AG04449 (cell line): ENCODE results near the gene ASH1L.
"Not testable (repeated sequence)": the region's sequence is repeated elsewhere in the genome, so short reads cannot be mapped to it uniquely, and the experiment has no call there.

Source experiments
- CTCF ChIA-PET: fragments of 350-600 bp; formaldehyde crosslinking; extraction: SDS; loops from one replicate; lab custom pipeline; 2021; ENCODE audit warnings: antibody characterized with exemption; lab: Yijun Ruan, JAX
- POLR2A ChIA-PET: fragments of 400-600, 350-600 bp; formaldehyde crosslinking; extraction: SDS; loops from one replicate; lab custom pipeline; 2020; ENCODE audit warnings: antibody characterized with exemption, inconsistent platforms; lab: Yijun Ruan, JAX
- DNase-seq: peaks from one replicate; pipeline ENCODE4 v3.0.0-alpha.2; 2010; ENCODE audit warnings: low read depth, low spot score
- H3K4me3 ChIP-seq: 2 replicates; pipeline ENCODE4 v1.5.1; 2011; ENCODE audit warnings: low read depth, mild to moderate bottlenecking, control low read depth, low read length
- TF ChIP-seq, protein P1 (sequence below): IDR thresholded peaks from one replicate; pipeline ENCODE4 v1.5.1; 2011; ENCODE audit warnings: mild to moderate bottlenecking, moderate library complexity, low read length, control low read depth, inconsistent platforms; ENCODE audit not compliant: insufficient read depth; ENCODE audit errors: missing control alignments

Gene ASH1L

DNA sequence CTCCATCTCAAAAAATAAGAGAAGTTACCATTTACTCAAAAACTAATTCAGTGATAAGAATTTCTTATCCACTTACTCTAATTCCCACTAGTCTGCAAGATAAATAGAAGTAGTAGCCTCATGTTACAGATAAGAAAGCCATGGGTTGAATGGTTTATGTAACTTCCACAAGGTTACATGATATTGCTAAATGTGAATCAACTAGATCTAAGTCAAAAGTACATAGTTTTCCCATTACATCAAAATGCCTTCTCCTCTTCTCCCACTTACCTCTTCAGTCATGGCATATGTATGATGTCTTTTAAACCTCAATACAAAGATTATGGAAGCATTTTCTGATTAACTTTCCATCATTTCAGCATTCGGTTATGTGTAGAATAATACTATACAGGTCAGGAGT lies 108.5 kb downstream of the ASH1L start:
- CTCF ChIA-PET, result no interaction called here

DNA sequence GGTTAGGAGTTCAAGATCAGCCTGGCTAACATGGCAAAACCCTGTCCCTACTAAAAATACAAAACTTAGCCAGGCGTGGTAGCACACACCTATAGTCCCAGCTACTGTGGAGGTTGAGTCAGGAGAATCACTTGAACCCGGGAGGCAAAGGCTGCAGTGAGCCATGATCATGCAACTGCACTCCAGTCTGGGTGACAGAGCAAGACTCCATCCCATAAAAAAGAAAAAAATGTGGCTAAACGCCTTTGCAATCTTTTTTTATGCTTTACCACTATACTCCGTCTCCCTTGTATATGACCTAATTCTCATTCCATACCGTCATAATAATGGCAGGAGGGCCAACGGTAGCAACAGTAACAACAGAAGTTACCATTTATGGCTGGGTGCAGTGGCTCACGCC lies 109.5 kb downstream of the ASH1L start:
- TF ChIP-seq, protein P1, sequence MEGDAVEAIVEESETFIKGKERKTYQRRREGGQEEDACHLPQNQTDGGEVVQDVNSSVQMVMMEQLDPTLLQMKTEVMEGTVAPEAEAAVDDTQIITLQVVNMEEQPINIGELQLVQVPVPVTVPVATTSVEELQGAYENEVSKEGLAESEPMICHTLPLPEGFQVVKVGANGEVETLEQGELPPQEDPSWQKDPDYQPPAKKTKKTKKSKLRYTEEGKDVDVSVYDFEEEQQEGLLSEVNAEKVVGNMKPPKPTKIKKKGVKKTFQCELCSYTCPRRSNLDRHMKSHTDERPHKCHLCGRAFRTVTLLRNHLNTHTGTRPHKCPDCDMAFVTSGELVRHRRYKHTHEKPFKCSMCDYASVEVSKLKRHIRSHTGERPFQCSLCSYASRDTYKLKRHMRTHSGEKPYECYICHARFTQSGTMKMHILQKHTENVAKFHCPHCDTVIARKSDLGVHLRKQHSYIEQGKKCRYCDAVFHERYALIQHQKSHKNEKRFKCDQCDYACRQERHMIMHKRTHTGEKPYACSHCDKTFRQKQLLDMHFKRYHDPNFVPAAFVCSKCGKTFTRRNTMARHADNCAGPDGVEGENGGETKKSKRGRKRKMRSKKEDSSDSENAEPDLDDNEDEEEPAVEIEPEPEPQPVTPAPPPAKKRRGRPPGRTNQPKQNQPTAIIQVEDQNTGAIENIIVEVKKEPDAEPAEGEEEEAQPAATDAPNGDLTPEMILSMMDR, result no peak
- DNase-seq, result no peak
- ChIA-PET POLR2A (no interaction called here), CTCF (no interaction called here)
- H3K4me3 ChIP-seq, result no peak overlapping the region

More for the DNA sequence above, 108.5 kb downstream of the ASH1L start:
- peak; percentile 16 for DNase-seq
- H3K4me3 ChIP-seq, result no peak overlapping the region
- TF ChIP-seq, protein P1, result no peak
- POLR2A ChIA-PET, result no interaction called here

DNA sequence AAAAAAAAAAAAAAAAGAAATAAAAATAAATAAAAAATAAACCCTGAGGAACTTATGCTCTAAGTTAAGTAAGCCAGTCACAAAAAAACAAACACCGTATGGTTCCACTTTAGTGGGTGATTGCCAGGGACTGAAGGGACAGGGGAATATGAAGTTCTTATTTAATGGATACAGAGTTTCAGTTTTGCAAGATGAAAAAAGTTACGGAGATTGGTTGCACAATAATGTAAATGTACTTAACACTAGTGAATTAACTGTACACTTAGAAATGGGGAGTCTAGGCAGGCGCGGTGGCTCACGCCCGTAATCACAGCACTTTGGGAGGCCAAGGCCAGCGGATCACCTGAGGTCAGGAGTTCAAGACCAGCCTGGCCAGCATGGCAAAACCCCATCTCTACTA lies 111.4 kb downstream of the ASH1L start:
- no peak overlapping the region for H3K4me3 ChIP-seq
- no peak for DNase-seq
- CTCF ChIA-PET, result no interaction called here
- POLR2A ChIA-PET, result no interaction called here
- TF ChIP-seq, protein P1, result no peak

DNA sequence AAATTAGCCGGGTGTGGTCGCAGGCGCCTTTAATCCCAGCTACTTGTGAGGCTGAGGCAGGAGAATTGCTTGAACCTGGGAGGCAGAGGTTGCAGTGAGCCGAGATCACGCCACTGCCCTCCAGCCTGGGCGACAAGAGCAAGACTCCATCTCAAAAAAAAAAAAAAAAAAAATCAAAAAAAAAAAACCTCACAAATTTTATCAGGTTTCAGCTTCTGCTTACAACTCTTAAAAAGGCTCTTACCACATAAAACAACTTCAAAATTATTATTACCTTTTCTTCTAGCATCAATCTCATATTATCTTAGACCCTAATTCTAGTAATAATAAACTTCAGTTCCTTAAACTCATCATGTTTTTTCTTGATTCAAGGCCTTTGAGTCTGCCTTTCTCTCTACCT lies 120.2 kb downstream of the ASH1L start:
- POLR2A ChIA-PET, result interaction anchor here (0.5 kb wide), 1 partner anchor 71 kb away, joined by 6 read pairs; no protein-coding TSS in a partner anchor
- CTCF ChIA-PET, result not testable (repeated sequence)

DNA sequence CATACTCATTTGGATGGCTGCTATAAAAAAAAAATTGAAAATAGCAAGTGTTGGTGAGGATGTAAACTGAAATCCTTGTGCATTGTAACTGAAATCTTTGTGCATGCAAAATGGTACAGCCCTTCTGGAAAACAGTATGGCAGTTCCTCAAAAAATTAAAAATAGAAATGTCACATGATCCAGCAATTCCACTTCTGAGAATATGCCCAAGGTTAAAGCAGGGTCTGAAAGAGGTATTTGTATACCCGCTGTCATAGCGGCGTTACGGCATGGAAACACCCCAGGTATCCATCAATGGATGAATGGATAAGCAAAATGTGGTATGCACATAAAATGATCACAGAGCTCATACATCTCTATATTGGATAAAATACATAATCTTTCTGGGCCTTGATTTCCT lies 125.2 kb downstream of the ASH1L start:
- TF ChIP-seq, protein P1, result no peak
- ChIA-PET CTCF (interaction anchor here (1.0 kb wide), 1 partner anchor 41 kb away, joined by 3 read pairs; no protein-coding TSS in a partner anchor), POLR2A (no interaction called here)
- H3K4me3 ChIP-seq, result no peak overlapping the region
- DNase-seq, result no peak

More for the DNA sequence above, 120.2 kb downstream of the ASH1L start:
- H3K4me3 ChIP-seq, DNase-seq: not testable (repeated sequence)

DNA sequence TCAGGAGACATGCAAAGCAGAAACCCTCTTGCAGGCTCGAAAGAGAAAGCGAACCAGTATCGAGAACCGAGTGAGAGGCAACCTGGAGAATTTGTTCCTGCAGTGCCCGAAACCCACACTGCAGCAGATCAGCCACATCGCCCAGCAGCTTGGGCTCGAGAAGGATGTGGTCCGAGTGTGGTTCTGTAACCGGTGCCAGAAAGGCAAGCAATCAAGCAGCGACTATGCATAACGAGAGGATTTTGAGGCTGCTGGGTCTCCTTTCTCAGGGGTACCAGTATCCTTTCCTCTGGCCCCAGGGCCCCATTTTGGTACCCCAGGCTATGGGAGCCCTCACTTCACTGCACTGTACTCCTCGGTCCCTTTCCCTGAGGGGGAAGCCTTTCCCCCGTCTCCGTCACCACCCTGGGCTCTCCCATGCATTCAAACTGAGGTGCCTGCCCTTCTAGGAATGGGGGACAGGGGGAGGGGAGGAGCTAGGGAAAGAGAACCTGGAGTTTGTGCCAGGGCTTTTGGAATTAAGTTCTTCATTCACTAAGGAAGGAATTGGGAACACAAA lies 128.7 kb downstream of the ASH1L start:
- POLR2A ChIA-PET, H3K4me3 ChIP-seq, CTCF ChIA-PET, DNase-seq: not testable (repeated sequence)

DNA sequence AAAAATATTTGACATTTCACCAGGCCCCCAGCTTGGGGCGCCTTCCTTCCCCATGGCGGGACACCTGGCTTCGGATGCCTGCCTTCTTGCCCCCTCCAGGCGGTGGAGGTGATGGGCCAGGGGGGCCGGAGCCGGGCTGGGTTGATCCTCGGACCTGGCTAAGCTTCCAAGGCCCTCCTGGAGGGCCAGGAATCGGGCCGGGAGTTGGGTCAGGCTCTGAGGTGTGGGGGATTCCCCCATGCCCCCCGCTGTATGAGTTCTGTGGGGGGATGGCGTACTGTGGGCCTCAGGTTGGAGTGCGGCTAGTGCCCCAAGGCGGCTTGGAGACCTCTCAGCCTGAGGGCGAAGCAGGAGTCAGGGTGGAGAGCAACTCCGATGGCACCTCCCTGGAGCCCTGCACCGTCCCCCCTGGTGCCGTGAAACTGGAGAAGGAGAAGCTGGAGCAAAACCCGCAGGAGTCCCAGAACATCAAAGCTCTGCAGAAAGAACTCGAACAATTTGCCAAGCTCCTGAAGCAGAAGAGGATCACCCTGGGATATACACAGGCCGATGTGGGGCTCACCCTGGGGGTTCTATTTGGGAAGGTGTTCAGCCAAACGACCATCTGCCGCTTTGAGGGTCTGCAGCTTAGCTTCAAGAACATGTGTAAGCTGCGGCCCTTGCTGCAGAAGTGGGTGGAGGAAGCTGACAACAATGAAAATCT lies 129.3 kb downstream of the ASH1L start:
- H3K4me3 ChIP-seq, DNase-seq, POLR2A ChIA-PET: not testable (repeated sequence)
- CTCF ChIA-PET, result interaction anchor here (1.0 to 1.2 kb wide), 2 partner anchors 34 to 71 kb away, joined by 3 read pairs; no protein-coding TSS in a partner anchor

DNA sequence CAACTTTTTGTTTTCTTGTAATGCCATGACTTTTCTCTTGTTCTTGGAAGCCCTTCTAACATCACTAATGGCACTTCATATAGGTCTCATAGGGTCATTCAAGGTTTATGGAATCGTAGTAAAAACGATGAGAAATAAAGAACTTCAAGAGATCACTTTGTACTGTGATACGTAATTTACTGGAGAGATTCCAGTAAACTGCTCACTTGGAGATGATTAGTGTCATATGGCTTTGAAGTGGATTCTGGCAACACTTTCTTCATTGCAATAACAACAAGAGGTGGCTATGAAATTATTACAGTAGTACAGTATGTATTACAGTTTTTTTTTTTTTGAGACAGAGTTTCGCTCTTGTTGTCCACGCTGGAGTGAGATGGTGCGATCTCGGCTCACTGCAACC lies 138.5 kb downstream of the ASH1L start:
- TF ChIP-seq, protein P1, result no peak
- CTCF ChIA-PET, result no interaction called here
- no peak for DNase-seq
- POLR2A ChIA-PET, result no interaction called here
- H3K4me3 ChIP-seq, result no peak overlapping the region
